HepG2 (cell line): ENCODE measurements around the gene PBX1. TPM values are rescaled to one million over a fixed set of nuclear protein-coding genes. Genes with fewer than 3 reads are reported as not detected.

Experiments
- ATAC-seq: fragments of 200-7000 bp; cut with Tn5 transposase; 3 replicates; pipeline ENCODE4 v1.9.1; 2020; ENCODE audit warnings: mild to moderate bottlenecking, moderate library complexity
- BruUV-seq: library from RNA; stranded (reverse); fragments of 400-500 nt; replicated peaks from 2 replicates; lab custom pipeline; 2021; lab: Mats Ljungman, UMichigan
- CTCF ChIA-PET: fragments of 300-600 bp; formaldehyde crosslinking; extraction: SDS; loops from one replicate; lab custom pipeline; 2021; ENCODE audit warnings: low total read pairs, inconsistent platforms, low intra/inter-chr PET ratio; lab: Yijun Ruan, JAX
- POLR2A ChIA-PET: fragments of 350-600 bp; sonication (Branson Sonifier 250); formaldehyde crosslinking; loops from one replicate; lab custom pipeline; 2020; ENCODE audit warnings: antibody characterized with exemption, inconsistent platforms; lab: Yijun Ruan, JAX
- DNase-seq: peaks from one replicate; pipeline ENCODE4 v3.0.0-alpha.2; 2015; ENCODE audit warnings: low spot score
- FAIRE-seq: peaks from 3 replicates; lab custom pipeline; 2011; peaks lifted over from hg19 to GRCh38; lab: Jason Lieb, UNC
- H2AFZ ChIP-seq: one replicate; pipeline ENCODE4 v1.6.1; 2011; ENCODE audit warnings: low read length, inconsistent platforms
- H3K27ac ChIP-seq: fragments of 300-600 bp; 3 replicates; pipeline ENCODE4 v1.8.0; 2011; ENCODE audit warnings: mixed run types, mild to moderate bottlenecking, mixed read lengths, low read length, inconsistent platforms; ENCODE audit not compliant: insufficient read depth; ENCODE audit errors: extremely low read length
- H3K27me3 ChIP-seq, 2 experiments: fragments of 200-600 bp in 1 of 2; 2 replicates in 1 of 2; 3 replicates in 1 of 2; pipeline versions ENCODE4 v1.6.0 to v1.8.0; 2011; ENCODE audit warnings: low read length in 2 of 2, mild to moderate bottlenecking in 2 of 2, moderate library complexity in 2 of 2, inconsistent platforms in 1 of 2; ENCODE audit not compliant: insufficient read depth in 2 of 2, control insufficient read depth in 1 of 2
- H3K36me3 ChIP-seq, 2 experiments: fragments of 200-600 bp in 1 of 2; replicated peaks in 1 of 2; 2 replicates in 1 of 2; 3 replicates in 1 of 2; pipeline versions ENCODE4 v1.5.1 to v1.8.0; 2011; ENCODE audit warnings: low read length in 2 of 2, inconsistent platforms in 1 of 2; ENCODE audit not compliant: insufficient read depth in 2 of 2, control insufficient read depth in 1 of 2
- H3K4me1 ChIP-seq: 2 replicates; pipeline ENCODE4 v1.5.1; 2012; ENCODE audit warnings: low read length, inconsistent platforms; ENCODE audit not compliant: insufficient read depth
- H3K4me2 ChIP-seq: 2 replicates; pipeline ENCODE4 v1.6.0; 2011; ENCODE audit warnings: low read depth, low read length, inconsistent platforms
- H3K4me3 ChIP-seq, 3 experiments: fragments of 200-600 bp in 1 of 3; sonication (generic), shearing (Covaris generic) in 1 of 3; replicated peaks in 1 of 3; 2 replicates each; pipeline ENCODE4 v1.5.1; 2011 to 2016; ENCODE audit warnings: low read length in 3 of 3, inconsistent platforms in 2 of 3, low read depth in 2 of 3, mild to moderate bottlenecking in 2 of 3, control low read depth in 1 of 3, mixed read lengths in 1 of 3; ENCODE audit not compliant: insufficient read depth in 1 of 3
- H3K79me2 ChIP-seq: one replicate; pipeline ENCODE4 v1.6.1; 2011; ENCODE audit warnings: low read length, inconsistent platforms; ENCODE audit not compliant: insufficient read depth
- H3K9ac ChIP-seq: 2 replicates; pipeline ENCODE4 v1.6.0; 2011; ENCODE audit warnings: mild to moderate bottlenecking, low read depth, low read length, inconsistent platforms; ENCODE audit not compliant: insufficient read depth
- H3K9me3 ChIP-seq: 2 replicates; pipeline ENCODE4 v1.5.1; 2012; ENCODE audit warnings: mild to moderate bottlenecking, low read length
- H4K20me1 ChIP-seq: 2 replicates; pipeline ENCODE4 v1.6.0; 2011; ENCODE audit warnings: inconsistent platforms, mild to moderate bottlenecking, low read length, moderate library complexity; ENCODE audit not compliant: insufficient read depth
- ELK4 ChIP-seq: sonication (generic); formaldehyde crosslinking; IDR thresholded peaks from 2 replicates; pipeline ENCODE4 v1.9.0; 2021; ENCODE audit warnings: missing genetic modification reagents, borderline replicate concordance
- GTF2F1 ChIP-seq: fragments of 150-350 bp; IDR thresholded peaks from 2 replicates; pipeline ENCODE4 v1.6.1; 2014; ENCODE audit warnings: low read length
- KLF15 ChIP-seq: sonication (generic); formaldehyde crosslinking; IDR thresholded peaks from 2 replicates; pipeline ENCODE4 v1.8.1; 2023; ENCODE audit warnings: borderline replicate concordance, mild to moderate bottlenecking, inconsistent platforms, missing genetic modification reagents, mixed read lengths
- MED13 ChIP-seq: sonication (generic); formaldehyde crosslinking; IDR thresholded peaks from 2 replicates; pipeline ENCODE4 v1.5.0; 2020; ENCODE audit warnings: missing genetic modification reagents
- ZNF326 ChIP-seq: sonication (generic); formaldehyde crosslinking; IDR thresholded peaks from 2 replicates; pipeline ENCODE4 v1.4.0; 2020; ENCODE audit warnings: missing genetic modification reagents, borderline replicate concordance
- ZNF350 ChIP-seq: sonication (generic); formaldehyde crosslinking; IDR thresholded peaks from 2 replicates; pipeline ENCODE4 v1.4.0; 2020; ENCODE audit warnings: mild to moderate bottlenecking, low read depth, missing genetic modification reagents, borderline replicate concordance
- ZNF546 ChIP-seq: sonication (generic); formaldehyde crosslinking; conservative IDR thresholded peaks from 2 replicates; pipeline ENCODE4 v1.8.1; 2023; ENCODE audit warnings: mild to moderate bottlenecking, missing genetic modification reagents
- ZSCAN21 ChIP-seq: sonication (generic); formaldehyde crosslinking; IDR thresholded peaks from 2 replicates; pipeline ENCODE4 v1.8.0; 2022; ENCODE audit warnings: mild to moderate bottlenecking, missing genetic modification reagents, moderate library complexity, borderline replicate concordance
- WGBS: methylation state at CpG from one replicate; pipeline ENCODE4 v1.1.6; 2017; ENCODE audit warnings: low lambda C conversion rate; 5-methylcytosine and 5-hydroxymethylcytosine counted together
- in situ Hi-C: cut with HindIII; loops from 2 replicates; pipeline ENCODE4 v1.10.0; 2017; ENCODE audit warnings: low pct_unique_long_range_greater_than_20kb; ENCODE audit not compliant: extremely low pct_ligation_motif_present
- intact Hi-C: fragments of 100-400 bp; cut with micrococcal nuclease; formaldehyde crosslinking; loops from one replicate; pipeline ENCODE4 v1.10.0; 2022; ENCODE audit not compliant: unreplicated experiment
- polyA plus RNA-seq, 8 experiments: library from polyadenylated mRNA; depleted of rRNA in 3 of 8; stranded (reverse) in 7 of 8; unstranded in 1 of 8; fragments of >200 nt; fragmentation: Illumina TruSeq in 4 of 8; extraction: Trizol in 4 of 8; gene quantifications; 2 replicates each; pipeline versions ENCODE4 v1.2.1 to v1.2.3, GENCODE V29; 2011 to 2016; ENCODE audit warnings: low read depth in 4 of 8, missing spikeins in 1 of 8, mixed read lengths in 1 of 8; ENCODE audit not compliant: insufficient read depth in 1 of 8
- total RNA-seq, 5 experiments: library from RNA; depleted of rRNA; stranded (reverse); fragments of >200 nt; fragmentation: Illumina TruSeq; extraction: Trizol; gene quantifications; 2 replicates each; pipeline ENCODE4 v1.2.3, GENCODE V29; 2016; ENCODE audit warnings: low read depth in 1 of 5

The PBX1 gene
- total and polyA plus RNA-seq, 2 of the 13 experiments (the other 11 are each of a cell fraction or from before 2014, with no cell fraction given): 0.24 TPM; not detected in 1

GRCh38 chr1:164856381-164856780 lies 297.4 kb downstream of the PBX1 start:
- CTCF ChIA-PET: no interaction called here
- no peak for ATAC-seq
- Histone ChIP-seq H3K27me3 (no peaks in the 10 kb centered on the region), H2AFZ (no peak overlapping the region), H3K36me3 (no peaks in the 10 kb centered on the region), H3K4me1 (no peaks in the 10 kb centered on the region), H3K79me2 (no peaks in the 10 kb centered on the region), H3K4me3 (no peak overlapping the region), H3K9me3 (no peaks in the 10 kb centered on the region), H4K20me1 (no peaks in the 10 kb centered on the region), H3K9ac (no peak overlapping the region), H3K27ac (no peak overlapping the region), H3K4me2 (no peak overlapping the region)
- 25% methylated on average over 2 of the region's 2 CpGs for WGBS
- intact Hi-C loops (no loop called here), in situ Hi-C loops (no loop called here)
- FAIRE-seq: no peak
- TF ChIP-seq ZNF350 (no peak), ZNF546 (CRISPR knock-in tag) (no peak), MED13 (CRISPR knock-in tag) (no peak)
- POLR2A ChIA-PET: no interaction called here
- no TSS peak for BruUV-seq
- no peak for DNase-seq

- H3K4me3 ChIP-seq: no peak overlapping the region
- TF ChIP-seq KLF15: no peak
- no peak for TF ChIP-seq ZNF326 (CRISPR knock-in tag)
- no peak for TF ChIP-seq ZSCAN21 (CRISPR knock-in tag)
- no peak for TF ChIP-seq GTF2F1
- no peak for TF ChIP-seq ELK4
- CTCF ChIA-PET: no interaction called here
- H4K20me1 ChIP-seq: no peaks in the 10 kb centered on the region
- H3K27me3 ChIP-seq: no peaks in the 10 kb centered on the region
- no peak overlapping the region for H3K9ac ChIP-seq
- H3K4me1 ChIP-seq: no peaks in the 10 kb centered on the region
- FAIRE-seq (no peak), ATAC-seq (no peak), DNase-seq (no peak)
- no peak overlapping the region for H2AFZ ChIP-seq
- POLR2A ChIA-PET: no interaction called here
- no peak overlapping the region for H3K27ac ChIP-seq
- no peaks in the 10 kb centered on the region for H3K9me3 ChIP-seq
- no TSS peak for BruUV-seq
- H3K79me2 ChIP-seq: no peaks in the 10 kb centered on the region
- H3K36me3 ChIP-seq: no peaks in the 10 kb centered on the region
- WGBS: 38% methylated on average over 1 of the region's 1 CpG
- in situ Hi-C loops (no loop called here), intact Hi-C loops (no loop called here)
- H3K4me2 ChIP-seq: no peak overlapping the region
Observed at GRCh38 chr1:164857439-164857838, 298.5 kb downstream of the PBX1 start.
